ENCODE measurements around the gene LCP2. TPM values are rescaled to one million over a fixed set of nuclear protein-coding genes. Genes with fewer than 3 reads are reported as not detected.

LCP2 gene
- total RNA-seq, 1 experiment from 2014 or later: not detected

GRCh38 chr5:170333161-170333910 lies 35.8 kb upstream of the LCP2 start:
- no CpG with 5 or more reads among the region's 11 CpGs for WGBS (ENCODE audit: extremely low coverage, insufficient read length, low lambda C conversion rate)
- H3K4me2 ChIP-seq (ENCODE audit: insufficient read depth, insufficient read length, low read length): peak overlapping the region; percentile 13
- peak overlapping the region; percentile 61 to 97 (median 84) for H3K27ac Mint-ChIP-seq

More at GRCh38 chr5:170333161-170333910, 35.8 kb upstream of the LCP2 start:
- no peak for TF ChIP-seq CTCF (conservative IDR thresholded peaks at IDR 0.05)
- peaks cover 4% of the 10 kb centered on the region for H3K27me3 Mint-ChIP-seq (ENCODE audit: low read depth)
- no peak overlapping the region for H4K91ac ChIP-seq (ENCODE audit: insufficient read length, low read depth, low read length)
- H3K27ac ChIP-seq (ENCODE audit: insufficient read length, low read depth, low read length): peak overlapping the region; percentile 48
- no peak overlapping the region for H2BK12ac ChIP-seq (ENCODE audit: insufficient read length, low read depth, low read length)
- no peaks in the 10 kb centered on the region for H3K27me3 ChIP-seq (ENCODE audit: insufficient read depth, low read length)
- H3K18ac ChIP-seq (ENCODE audit: insufficient read length, low read depth, low read length): no peak overlapping the region
- no peak overlapping the region for H2AFZ ChIP-seq (ENCODE audit: low read length)
- H4K5ac ChIP-seq (ENCODE audit: insufficient read length, low read depth, low read length): no peak overlapping the region
- H3K36me3 Mint-ChIP-seq (ENCODE audit: insufficient read depth in 1 of 3, low read depth in 3 of 3): peaks cover 0 to 5% (median 0%) of the 10 kb centered on the region in 3 experiments; a peak in 1 of 7 replicates
- peaks cover 58 to 73% of the 10 kb centered on the region in 2 experiments for H3K4me1 Mint-ChIP-seq
- H2AK5ac ChIP-seq (ENCODE audit: insufficient read length, low read length): no peak overlapping the region
- no peak overlapping the region for H2BK15ac ChIP-seq (ENCODE audit: low read depth, low read length)
- no peak overlapping the region for H2BK20ac ChIP-seq (ENCODE audit: low read depth, low read length, poor library complexity, severe bottlenecking)
- no peaks in the 10 kb centered on the region for H3K79me1 ChIP-seq (ENCODE audit: insufficient read depth, low read depth, low read length, poor library complexity, severe bottlenecking)
- no peak overlapping the region for H3K14ac ChIP-seq (ENCODE audit: insufficient read depth, low read length)
- no peaks in the 10 kb centered on the region for H3K79me2 ChIP-seq (ENCODE audit: insufficient read depth, low read length)
- H4K20me1 ChIP-seq (ENCODE audit: control insufficient read depth, insufficient read depth, insufficient read length): no peaks in the 10 kb centered on the region
- no peak overlapping the region for H3K56ac ChIP-seq (ENCODE audit: insufficient read length, low read depth, low read length)
- no peak overlapping the region for H3K23ac ChIP-seq (ENCODE audit: insufficient read length, low read depth, low read length)
- H3K9me3 ChIP-seq (ENCODE audit: control insufficient read depth, low read depth, low read length): no peaks in the 10 kb centered on the region
- no peak overlapping the region for H3K9ac ChIP-seq (ENCODE audit: extremely low read depth, insufficient read length, low read length)
- H3K4me1 ChIP-seq (ENCODE audit: insufficient read depth, low read length): peaks cover 12% of the 10 kb centered on the region; the same call in 1 of the 2 replicates
- H3K4me3 Mint-ChIP-seq: peak overlapping the region; percentile 38 to 59; a peak in 4 of 5 replicates
- no peak overlapping the region for H3K4ac ChIP-seq (ENCODE audit: low read depth, low read length)
- H4K8ac ChIP-seq (replicated peaks; ENCODE audit: insufficient read length, low read depth, low read length): no peak overlapping the region
- no peak overlapping the region for H2BK5ac ChIP-seq (ENCODE audit: insufficient read length, low read length)
- H3K23me2 ChIP-seq (ENCODE audit: insufficient read length, low read depth, low read length, poor library complexity, severe bottlenecking): no peaks in the 10 kb centered on the region
- H3K9me3 Mint-ChIP-seq: peaks cover 0 to 4% of the 10 kb centered on the region in 2 experiments; a peak in 2 of 5 replicates
- peak; percentile 72 for DNase-seq
- H2BK120ac ChIP-seq (ENCODE audit: low read depth, low read length, poor library complexity, severe bottlenecking): no peak overlapping the region
- H3T11ph ChIP-seq (ENCODE audit: low read length): no peak overlapping the region

All from H9 (cell line).